ENCODE measurements around the gene DGUOK.
"Not testable (repeated sequence)": the region's sequence is repeated elsewhere in the genome, so short reads cannot be mapped to it uniquely, and the experiment has no call there.

The DGUOK gene

DNA sequence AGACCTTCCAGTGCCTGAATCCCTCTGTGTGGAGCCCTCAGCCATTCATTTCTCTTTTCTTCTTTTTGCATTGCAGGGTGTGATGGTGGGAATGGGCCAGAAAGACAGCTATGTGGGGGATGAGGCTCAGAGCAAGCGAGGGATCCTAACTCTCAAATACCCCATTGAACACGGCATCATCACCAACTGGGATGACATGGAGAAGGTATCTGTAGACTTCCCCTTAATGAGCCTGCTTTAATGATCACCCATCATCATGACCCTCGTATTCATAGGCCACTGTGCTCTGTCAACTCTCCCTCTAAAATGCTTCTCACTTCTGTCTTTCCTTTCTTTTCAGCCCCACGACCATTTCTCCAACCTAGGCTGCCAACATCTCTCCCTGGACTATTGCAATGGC lies 24.4 kb upstream of the DGUOK start:
- no peak for TF ChIP-seq CTCF (conservative IDR thresholded peaks at IDR 0.05; ENCODE audit: low read depth, low read length)
- no peak overlapping the region for H3K4me3 ChIP-seq (ENCODE audit: low read length)
- no peak for DNase-seq (ENCODE audit: low read depth)

DNA sequence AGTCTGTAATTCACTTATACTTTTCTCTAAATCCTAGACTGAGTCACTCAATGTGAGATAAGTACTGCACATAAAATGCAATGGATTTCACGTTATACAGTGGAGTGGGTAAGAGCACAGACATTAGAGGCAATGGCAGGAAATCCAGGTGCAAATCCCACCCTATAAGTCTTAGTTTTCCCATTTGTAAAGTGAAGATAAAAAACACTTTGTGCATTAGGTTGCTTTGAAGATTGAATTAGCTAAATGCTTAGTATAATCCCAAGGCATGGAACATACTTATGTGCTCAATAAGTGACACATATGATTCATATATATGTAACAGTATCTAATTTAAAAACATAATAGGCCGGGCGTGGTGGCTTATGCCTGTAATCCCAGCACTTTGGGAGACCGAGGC lies 23.4 kb upstream of the DGUOK start:
- H3K4me3 ChIP-seq (ENCODE audit: low read length) = no peak overlapping the region
- no peak for TF ChIP-seq CTCF (conservative IDR thresholded peaks at IDR 0.05; ENCODE audit: low read depth, low read length)
- DNase-seq (ENCODE audit: low read depth) = no peak

GRCh38 chr2:73903949-73904613 lies 22.6 kb upstream of the DGUOK start:
- DNase-seq (ENCODE audit: low read depth); H3K4me3 ChIP-seq (ENCODE audit: low read length): not testable (repeated sequence)

GRCh38 chr2:73904952-73905351 lies 21.7 kb upstream of the DGUOK start:
- TF ChIP-seq CTCF (conservative IDR thresholded peaks at IDR 0.05; ENCODE audit: low read depth, low read length) = no peak
- no peak for DNase-seq (ENCODE audit: low read depth)
- H3K4me3 ChIP-seq (ENCODE audit: low read length) = no peak overlapping the region

- no peak overlapping the region for H3K4me3 ChIP-seq (ENCODE audit: low read length)
- DNase-seq (ENCODE audit: low read depth) = no peak
- TF ChIP-seq CTCF (conservative IDR thresholded peaks at IDR 0.05; ENCODE audit: low read depth, low read length) = no peak
Observed at GRCh38 chr2:73906847-73907505, 19.7 kb upstream of the DGUOK start.

DNA sequence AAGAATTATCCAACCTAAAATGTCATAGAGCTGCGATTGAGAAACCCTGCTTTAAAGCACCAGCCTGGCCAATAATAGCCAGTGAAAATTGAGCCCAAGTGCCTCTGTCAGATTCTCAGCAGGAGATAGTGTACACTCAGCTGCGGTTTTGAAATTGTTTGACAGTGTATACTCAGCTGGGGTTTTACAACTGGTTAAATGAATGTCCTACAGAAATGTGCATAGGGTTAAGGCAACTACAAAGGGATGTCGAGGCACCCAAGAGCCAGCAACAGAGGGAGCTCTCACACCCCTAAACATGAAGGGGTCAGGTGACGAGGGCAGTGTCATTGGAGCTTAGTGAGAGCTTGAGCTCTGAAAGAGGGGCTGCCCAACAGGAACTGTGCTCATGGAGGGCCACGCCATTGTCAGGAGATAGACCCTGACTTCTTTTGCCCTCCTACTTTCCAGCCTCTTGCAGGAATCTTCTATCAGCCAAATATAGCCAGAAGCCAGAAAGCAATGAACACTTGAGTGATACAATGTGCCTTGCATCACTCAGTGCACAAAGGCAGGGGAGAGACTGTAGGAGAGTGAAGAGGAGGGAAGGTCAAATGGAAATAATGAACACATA lies 18.7 kb upstream of the DGUOK start:
- no peak for DNase-seq (ENCODE audit: low read depth)
- no peak overlapping the region for H3K4me3 ChIP-seq (ENCODE audit: low read length)
- TF ChIP-seq CTCF (conservative IDR thresholded peaks at IDR 0.05; ENCODE audit: low read depth, low read length) = no peak

DNA sequence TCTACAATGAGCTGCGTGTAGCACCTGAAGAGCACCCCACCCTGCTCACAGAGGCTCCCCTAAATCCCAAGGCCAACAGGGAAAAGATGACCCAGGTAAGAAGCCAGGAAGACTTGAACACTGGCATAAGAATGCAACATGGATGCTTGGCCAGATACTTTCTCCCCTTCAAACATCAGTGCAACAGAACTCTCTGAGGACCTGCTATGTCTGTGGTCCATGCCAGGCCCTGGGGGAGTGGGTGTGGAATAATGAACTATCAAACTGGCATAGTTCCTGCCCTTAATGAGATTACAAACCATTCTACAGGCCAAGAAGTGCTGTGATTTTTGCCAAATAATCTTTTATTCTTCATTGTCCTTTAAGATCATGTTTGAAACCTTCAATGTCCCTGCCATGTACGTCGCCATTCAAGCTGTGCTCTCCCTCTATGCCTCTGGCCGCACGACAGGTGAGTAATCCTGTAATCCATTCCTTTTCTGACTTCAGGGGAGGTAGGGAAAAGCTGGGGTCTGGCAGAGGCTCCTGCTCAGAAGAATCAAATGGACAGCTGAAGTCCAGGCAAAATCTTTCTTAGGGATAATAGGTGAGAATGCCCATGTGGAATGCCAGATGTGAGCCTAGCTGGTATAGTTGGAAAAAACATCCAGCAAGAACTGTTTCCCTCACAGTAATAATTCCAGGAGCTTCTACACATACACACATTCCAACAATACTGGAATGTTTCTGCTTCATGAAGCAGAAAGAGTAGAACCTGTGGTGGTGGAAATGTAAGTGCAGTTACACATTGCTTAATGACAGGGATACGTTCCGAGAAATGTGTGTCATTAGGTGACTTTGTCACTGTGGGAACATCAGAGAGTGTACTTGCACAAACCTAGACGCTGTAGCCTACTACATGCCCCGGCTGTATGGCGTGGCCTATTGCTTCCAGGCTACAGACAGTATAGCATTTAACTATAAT lies 17.7 kb upstream of the DGUOK start:
- DNase-seq (ENCODE audit: low read depth) = peak; percentile 20
- H3K4me3 ChIP-seq (ENCODE audit: low read length) = no peak overlapping the region
- no peak for TF ChIP-seq CTCF (conservative IDR thresholded peaks at IDR 0.05; ENCODE audit: low read depth, low read length)

All from retinal pigment epithelial cell (primary cell).